CD4-positive, alpha-beta T cell treated with Interleukin-1 beta for 1 hour (primary cell): ENCODE measurements around the gene CDH3.

Experiments
- DNase-seq, 2 donors: peaks; one replicate each; pipeline ENCODE4 v3.0.0-alpha.2; 2020 to 2022

CDH3 gene

DNA sequence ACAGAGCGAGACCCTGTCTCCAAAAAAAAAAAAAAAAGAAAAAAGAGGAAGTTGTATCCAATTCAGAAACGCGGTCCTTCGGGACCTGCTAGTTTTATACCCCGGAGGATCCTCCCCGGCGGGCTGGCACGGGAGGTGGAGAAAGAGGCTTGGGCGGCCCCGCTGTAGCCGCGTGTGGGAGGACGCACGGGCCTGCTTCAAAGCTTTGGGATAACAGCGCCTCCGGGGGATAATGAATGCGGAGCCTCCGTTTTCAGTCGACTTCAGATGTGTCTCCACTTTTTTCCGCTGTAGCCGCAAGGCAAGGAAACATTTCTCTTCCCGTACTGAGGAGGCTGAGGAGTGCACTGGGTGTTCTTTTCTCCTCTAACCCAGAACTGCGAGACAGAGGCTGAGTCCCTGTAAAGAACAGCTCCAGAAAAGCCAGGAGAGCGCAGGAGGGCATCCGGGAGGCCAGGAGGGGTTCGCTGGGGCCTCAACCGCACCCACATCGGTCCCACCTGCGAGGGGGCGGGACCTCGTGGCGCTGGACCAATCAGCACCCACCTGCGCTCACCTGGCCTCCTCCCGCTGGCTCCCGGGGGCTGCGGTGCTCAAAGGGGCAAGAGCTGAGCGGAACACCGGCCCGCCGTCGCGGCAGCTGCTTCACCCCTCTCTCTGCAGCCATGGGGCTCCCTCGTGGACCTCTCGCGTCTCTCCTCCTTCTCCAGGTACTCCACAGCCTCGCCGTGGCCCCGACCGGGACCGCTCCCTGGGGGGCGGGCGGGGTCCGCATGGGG lies at the start of gene CDH3:
Gene CDH3 (plus strand): TSS at position 596 of the 779 bp plus-strand sequence. CDS start 70 bp downstream, at position 666.
- DNase-seq: peak; percentile 6 to 32

DNA sequence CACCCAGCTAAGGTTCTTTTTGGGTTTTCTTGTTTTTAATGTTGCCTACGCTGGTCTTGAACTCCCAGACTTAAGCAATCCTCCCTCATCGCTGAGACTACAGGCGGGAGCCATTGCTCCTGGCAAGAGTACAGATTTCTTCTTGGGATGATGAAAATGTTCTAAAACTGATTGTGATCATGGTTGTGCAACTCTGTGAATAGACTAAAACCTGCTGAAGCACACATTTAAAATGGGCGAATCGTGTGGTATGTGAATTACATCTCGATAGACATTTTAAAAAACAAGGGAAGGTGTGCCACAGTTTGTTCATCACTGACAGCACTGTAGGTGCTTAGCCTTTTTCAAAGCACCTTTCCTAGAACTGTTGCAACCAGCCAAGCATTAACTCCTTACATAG lies 48.8 kb upstream of the CDH3 start:
- DNase-seq: no peak

DNA sequence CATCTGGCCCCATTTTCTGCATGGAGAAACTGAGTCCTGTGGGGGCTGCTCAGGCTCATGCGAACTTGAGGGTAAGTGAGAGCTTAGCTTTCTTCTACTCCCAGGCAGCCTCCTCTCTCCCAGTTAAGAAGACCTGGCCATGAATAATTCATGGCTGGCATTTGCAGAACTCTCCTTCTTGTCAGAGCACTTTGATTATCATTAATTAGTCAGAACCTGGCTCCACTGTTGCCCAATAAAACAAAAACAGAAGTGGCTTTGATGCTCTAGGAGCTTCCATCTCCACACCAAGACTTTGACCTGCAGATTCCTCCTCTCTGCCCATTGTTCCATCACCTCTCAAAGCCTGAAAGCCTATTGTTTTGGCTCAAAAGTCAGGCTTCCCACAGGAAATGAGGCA lies 45.5 kb upstream of the CDH3 start:
- DNase-seq: no peak

DNA sequence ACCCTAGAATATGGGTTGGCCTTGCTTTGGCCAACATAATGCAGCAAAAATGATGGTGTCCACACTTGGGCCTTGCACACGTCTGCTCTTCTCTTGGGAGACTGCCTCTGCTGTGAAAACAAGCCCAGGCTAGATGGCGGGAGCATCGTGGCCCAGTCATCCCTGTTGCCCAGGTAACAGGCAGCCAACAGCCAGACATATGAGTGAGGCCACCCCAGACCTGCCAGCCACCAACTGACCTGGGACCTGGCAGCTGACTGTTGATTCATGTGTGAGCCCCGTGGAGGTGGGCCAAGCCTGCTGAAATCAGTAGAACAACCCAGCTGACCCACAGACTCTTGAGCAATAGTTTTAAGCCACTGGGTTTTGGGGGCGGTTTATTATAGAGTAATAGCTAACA lies 39.4 kb upstream of the CDH3 start:
- no peak for DNase-seq

DNA sequence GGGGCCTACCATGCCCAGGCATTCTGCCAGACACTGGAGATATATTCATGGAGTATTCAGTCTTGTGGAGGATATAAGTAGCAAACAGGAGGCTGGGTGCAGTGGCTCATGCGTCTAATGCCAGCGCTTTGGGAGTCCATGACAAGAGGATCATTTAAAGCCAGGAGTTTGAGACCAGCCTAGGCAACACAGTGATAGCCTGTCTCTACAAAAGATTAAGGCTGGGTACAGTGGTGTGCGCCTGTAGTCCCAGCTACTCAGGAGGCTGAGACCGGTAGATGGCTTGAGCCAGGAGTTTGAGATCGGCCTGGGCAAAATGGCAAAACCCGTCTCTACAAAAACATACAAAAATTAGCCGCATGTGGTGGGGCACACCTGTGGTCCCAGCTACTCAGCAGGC lies 37.7 kb upstream of the CDH3 start:
- no peak for DNase-seq

DNA sequence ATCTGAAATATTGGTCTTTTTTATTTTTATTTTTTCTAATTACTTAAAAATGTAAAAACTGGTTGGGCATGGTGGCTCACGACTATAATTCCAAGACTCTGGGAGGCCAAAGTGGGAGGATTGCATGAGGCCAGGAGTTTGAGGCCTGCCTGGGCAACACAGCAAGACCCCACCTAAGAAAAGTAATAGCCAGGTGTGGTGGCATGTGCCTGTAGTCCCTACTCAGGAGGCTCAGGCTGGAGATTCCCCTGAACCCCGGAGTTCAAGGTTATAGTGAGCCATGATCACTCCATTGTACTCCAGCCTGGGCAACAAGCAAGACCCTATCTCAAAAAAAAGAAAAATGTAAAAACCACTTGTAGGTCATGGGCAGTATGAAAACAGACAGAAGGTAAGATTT lies 36.8 kb upstream of the CDH3 start:
- DNase-seq: no peak

DNA sequence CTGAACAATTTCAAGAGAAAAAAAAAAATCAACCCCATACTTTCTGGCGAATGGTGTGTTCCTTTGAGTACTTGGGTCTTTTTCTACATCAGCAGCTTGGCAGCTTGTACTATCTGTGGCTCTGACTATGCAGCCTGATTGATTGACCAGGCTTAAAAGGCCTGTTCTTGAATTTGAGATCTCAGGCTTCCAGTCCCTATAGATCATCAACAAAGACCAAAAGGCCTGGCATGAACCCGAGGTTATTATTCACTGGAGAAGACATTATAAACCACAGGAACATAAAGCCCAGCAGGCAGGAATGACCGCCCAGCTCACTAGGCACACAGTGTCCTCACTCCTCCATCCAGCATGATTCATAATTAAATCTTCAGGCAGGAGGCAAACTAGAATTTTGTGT lies 32.1 kb upstream of the CDH3 start:
- no peak for DNase-seq

DNA sequence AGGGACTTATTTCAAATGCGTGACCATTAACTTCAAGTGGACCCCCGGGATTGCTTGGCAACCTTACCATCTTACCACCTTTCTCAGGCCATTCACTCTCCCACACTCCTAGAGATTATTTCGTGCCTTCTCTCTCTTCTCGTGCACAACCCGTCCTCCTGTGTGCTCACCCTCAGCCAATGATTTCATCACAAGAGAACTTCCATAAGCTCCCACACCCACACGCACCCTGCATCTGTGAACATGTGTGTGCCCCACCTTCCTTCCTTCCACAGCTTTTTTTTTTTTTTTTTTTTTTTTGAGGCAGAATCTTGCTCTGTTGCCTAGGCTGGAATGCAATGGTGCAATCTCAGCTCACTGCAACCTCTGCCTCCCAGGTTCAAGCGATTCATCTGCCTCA lies 27.4 kb upstream of the CDH3 start:
- DNase-seq: no peak

DNA sequence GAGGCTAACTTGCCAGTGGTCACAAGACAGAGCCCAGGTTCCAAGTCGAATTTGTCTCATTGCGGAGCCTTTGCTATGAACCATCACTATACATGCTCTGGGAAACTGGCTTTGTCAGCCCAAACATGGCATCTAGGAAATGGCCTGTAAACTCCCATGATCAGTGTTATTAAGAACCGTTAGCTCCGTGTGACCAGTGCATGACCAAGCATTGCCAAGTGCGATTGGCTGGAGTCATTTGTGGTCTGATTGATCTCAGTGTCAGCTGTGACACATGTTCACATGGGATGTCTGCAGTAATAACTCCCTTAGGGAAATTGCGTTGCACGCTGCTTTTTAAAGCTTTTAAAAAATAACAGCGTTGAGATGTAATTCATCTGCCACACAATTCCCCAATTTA lies 18.6 kb upstream of the CDH3 start:
- no peak for DNase-seq

DNA sequence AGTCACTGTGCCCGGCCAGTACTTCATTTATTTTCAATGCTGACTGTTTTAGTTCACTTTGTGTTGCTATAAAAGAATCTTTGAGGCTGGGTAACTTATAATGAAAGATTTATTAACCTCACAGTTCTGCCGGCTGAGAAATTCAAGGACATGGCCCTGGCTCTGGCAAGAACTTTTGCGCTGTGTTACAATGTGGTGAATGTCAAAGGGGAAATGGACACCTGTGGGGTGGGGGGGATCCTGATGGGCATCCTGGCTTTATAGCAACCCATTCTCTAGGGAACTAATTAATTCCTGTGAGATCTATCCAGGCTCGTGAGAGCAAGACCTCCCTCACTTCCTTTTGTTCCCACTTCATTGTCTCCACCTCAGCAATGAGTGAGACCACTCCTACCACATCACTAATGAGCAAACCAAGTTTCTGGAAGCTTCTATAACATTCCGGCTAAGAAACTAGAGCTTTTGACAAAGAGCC lies 17.1 kb upstream of the CDH3 start:
- DNase-seq: no peak

DNA sequence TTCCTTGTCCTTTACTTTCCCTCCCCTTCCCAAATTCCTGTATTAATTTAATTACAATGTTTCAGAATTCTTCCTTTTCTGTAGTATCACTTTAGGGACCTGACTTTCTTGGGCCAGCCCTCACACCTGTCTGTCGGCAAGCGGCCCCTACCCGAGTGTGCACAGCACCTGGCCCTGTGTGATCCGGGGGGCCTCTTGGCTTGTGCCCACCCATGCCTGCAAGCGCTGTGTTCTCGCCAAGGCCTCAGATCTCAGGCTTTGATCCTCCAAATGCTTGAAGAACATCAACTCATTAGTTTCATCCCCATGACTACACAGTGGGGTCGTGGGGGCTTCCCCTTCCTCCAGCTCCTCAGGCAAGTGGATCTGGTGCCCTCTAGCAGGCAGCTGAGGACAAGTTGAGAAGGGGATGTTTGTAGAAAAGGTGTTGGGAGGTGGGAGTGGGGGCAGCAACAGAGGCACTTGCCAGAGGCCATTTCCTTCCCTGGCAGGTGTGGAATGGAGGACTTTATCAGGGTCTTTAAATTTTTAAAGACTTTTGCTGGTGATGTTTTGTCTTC lies 15.7 kb upstream of the CDH3 start:
- no peak for DNase-seq

DNA sequence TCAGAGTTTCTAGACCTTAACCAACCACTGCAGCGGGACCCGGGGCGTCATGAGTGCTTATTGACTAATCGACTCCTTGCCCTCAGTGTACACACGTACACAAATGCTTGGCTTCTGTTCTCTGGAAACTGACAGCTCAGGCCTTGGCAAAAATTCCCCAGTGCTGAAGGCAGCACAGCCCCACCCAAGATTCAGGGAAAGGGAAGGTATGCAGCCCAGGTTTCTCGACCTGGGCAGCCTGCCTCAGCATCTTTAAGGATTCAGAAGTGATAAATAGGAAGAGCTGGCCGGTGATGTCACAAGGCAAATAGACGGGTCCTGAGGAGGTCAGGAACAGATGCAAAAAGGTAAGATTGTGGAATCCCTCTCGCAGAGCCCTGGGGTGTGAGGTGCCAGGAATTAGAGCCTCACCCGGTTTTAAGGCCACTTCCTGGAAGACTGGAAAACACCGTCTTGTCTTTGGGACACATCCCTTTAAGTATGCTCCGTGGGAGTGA lies 9.0 kb upstream of the CDH3 start:
- no peak for DNase-seq

DNA sequence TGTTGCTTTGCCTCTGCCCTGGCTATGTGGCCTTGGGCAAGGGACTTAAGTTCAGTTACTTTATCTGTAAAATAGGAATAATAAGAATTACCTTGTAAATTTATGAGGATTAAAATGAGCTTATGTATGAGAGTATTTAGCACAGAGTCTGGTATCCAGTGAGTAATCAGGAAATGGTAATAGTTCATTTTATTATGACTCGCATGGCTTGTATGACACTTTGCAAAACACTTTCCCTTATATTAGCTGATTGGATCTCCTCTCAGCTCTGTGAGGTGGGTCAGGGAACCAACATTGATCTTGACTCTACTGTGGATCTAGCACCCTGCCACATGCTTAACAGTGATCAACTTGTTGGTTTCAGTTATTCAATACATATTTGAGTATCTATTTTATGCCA lies 8.3 kb upstream of the CDH3 start:
- no peak for DNase-seq

DNA sequence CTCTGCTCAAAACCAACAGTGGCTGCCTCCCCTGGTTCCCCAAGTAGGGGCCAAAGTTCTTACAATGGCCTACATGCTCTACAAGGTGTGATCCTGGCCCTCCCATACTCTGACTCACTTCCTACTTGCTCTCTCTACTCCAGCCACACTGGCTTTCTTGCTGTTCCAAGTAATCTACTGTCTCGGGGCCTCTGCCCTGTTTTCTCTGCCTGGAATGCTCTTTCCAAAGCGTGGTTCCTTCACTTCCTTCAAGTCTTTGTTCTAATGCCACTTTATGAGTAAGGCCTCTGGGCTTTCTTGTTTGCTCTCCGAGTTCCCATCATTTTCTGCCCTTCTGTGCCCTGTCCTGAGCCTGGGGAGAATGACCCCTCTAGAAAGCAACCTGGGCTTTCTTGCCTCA lies 4.1 kb upstream of the CDH3 start:
- DNase-seq: no peak

DNA sequence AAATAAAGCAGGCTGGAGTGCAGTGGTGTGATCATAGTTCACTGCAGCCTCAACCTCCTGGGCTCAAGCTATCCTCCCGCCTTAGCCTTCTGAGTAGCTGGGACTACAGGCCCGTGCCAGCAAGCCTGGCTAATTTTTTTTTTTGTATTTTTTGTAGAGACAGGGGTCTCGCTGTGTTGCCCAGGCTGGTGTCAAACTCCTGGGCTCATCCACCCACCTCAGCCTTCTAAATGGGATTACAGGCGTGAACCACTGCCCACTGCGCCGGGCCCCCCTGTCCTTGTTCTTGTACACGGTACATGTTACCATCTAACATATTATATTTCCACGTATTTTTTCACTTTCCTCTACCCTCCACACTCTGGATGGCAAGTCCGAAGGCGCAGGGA lies 3.1 kb upstream of the CDH3 start:
- DNase-seq: no peak

DNA sequence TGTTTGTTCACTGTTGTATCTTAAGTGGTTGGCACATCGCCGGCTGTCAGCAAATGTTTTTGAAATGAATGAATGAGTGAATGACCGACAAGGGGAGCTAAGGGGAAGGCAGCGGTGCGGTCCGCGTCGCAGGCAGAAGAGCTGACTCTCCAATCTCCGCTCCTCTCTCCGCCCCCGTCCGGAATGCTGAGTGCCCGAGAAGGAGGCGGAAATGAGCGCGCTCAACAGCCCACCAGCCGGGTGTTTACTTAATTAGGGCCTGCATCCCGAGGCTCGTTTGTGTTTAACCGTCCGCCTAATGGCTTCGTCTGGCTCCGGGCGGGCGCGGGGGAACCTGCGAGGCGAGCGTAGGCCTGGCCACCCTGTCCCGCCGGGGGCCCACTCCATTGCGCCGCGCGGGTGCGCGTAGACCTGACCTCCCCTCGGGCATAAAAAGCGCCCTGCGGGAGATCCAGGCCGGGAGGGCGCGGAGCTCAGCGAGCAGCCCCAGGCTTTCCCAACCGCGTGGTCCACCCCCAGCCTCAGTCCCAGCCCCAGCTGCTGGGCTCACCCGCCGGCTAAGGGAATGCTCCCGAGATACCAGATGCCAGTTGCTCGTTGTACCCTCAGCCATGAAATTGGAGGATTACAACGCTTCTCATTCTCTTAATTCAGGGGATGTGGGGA lies 2.5 kb upstream of the CDH3 start:
- DNase-seq: no peak

DNA sequence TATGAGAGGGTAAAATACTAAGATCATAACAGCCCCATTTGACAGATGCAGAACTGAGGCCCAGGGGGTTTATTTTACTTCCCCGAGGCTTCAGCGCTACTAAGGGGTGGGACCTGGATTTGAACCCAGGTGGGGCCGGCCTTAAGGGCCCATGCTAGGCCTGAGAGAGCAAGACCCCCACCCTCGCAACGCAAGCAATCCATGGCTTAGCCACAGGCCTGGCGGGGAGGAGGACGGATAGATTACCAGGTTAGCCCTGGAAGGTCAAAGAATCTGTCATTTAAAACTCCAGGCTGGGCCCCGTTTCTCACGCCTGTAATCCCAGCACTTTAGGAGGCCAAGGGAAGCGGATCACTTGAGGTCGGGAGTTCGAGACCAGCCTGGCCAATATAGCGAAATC lies 1.9 kb upstream of the CDH3 start:
- no peak for DNase-seq

DNA sequence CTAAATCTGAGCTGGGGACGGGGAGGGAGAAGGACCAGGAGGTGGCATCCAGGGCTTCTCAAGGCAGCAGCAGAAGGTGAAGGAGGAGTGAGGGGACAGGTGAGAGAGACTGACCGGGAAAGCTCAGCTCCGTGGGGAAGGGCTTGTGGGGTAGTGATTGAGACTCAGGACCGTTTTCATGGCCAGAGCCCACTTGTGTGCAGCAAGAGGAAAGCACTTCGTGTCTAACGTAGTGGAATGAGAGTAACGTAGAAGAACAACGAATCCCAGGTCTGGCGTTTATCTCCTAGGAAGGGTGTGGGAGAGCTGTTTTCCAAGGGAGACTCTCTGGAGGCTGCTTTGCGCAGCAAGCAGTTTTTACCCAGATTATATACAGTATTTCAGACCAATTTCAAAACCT lies 1.3 kb upstream of the CDH3 start:
- DNase-seq: no peak

DNA sequence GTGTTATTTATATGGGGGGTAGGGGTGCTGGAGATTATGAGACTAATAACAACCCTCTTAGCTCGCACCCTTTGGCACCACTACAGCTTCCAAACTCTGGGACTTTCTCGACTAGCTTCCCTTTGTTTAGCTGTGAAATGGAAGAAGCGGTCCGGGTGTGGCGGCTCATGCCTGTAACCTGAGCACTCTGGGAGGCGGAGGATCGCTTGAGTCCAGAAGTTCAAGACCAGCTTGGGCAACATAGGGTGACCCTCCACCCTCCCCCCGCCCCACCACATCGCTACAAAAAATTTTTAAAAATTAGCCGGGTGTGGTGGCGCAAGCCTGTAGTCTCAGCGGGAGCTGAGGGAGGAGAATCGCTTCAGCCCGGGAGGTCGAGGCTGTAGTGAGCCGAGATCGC lies 814 bp upstream of the CDH3 start:
- DNase-seq: no peak

DNA sequence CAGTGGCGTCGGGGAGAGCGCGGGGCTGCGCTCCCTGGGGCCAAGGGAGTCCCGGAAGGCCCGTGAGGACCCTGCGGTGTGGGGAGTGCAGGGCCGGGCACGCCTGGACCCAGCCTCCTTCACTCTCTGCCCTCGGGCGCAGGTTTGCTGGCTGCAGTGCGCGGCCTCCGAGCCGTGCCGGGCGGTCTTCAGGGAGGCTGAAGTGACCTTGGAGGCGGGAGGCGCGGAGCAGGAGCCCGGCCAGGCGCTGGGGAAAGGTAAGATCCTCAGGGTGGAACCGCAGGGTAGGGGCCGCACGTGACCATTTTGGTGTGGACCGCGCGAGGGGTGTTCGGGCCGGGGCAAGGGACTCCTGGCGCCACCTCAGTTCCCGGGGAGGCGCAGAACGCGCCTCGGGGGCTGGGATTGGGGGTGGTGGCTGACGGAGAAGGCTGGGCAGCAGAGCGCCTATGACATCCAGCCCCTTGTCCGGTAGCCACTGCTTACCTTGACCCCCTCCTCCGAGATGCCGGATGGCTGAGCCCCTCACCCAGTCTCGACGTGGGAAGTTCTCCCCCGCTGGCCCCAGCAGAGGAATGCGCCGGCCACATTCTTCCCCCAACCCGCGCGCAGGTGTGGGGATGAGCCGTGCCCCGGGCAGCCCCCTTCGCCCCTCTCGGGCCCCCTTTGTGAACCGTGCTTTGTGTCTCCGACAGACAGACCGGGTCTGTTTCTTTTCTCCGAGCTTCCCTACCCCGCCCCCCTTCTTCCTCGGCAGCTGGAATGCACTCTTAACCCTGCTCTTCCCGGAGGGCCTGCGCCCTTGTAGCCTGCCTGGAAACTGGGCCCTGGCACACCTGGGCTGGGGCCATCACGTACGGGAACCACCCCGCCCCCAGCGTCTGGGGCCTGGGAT lies 631 bp downstream of the CDH3 start:
- no peak for DNase-seq

DNA sequence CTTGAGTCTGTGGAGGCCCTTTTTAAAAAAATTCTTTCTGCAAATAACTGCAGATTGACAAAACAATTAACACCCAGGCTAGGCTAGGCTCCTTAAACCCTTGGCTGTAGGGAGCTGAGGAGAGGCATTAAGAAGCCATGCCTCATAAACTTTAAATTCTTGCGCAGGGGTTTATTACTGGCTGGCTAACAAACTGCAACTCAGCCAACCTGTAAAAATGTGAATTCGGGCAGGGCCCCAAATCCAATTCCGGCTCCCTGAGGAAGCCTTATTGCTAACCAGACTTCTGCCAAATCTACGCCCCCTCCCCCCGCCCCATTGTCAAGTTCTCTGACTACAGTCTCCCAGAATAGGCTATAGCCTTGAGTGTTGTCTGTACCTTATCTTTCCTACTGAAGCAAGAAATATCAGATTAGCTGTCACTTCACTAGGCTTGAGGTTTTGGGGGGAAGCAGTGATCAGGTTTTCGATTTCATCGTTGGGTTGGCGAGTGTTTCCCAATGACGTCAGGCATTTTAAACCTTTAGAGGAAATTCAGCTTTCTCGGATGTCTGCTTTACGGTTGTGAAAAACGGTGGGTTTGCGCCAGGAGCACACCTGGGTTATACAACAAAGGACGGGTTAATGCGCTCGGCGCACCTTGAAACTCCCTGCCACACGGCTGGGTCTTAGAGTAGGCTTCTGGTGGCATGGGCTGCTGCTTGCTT lies 2.0 kb downstream of the CDH3 start:
- DNase-seq: no peak

DNA sequence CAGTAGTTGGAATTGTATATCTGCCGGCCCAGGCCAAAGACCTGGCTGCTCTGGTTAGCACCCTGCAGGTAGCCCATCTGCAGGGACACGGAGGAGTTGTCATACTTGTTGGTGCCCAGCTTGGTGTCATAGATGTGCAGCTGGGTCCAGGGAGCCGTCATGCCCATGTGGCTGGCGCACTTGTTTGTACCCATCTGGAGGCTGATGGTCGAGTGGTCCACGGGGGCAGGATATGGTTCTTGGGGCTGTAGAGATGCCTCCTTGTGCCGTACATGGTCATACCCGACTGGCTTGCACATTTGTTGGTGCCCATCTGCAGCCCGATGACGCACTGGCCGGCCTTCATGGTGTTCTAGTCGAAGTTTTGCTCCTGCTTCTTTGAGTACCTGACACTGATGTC lies 6.0 kb downstream of the CDH3 start:
- DNase-seq: no peak

DNA sequence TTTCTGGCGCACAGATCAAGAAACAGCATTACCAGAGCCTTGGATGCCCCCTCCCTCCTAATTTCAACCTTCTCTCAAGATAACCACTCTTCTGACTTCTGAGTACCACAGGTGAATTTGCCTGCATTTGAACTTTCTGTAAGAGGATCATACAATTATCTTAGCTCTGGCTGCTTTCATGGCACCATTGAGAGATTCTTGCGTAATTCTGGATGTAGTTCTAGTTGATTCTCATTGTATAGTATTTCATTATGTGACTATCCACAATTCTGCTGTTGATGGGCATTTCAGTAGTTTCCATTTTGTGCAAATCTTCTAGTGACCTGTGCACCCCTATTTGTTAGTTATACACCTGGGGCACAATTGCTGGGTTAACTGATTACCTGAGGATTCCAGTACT lies 7.5 kb downstream of the CDH3 start:
- DNase-seq: no peak
